ENCODE measurements around the gene APP.

DNA sequence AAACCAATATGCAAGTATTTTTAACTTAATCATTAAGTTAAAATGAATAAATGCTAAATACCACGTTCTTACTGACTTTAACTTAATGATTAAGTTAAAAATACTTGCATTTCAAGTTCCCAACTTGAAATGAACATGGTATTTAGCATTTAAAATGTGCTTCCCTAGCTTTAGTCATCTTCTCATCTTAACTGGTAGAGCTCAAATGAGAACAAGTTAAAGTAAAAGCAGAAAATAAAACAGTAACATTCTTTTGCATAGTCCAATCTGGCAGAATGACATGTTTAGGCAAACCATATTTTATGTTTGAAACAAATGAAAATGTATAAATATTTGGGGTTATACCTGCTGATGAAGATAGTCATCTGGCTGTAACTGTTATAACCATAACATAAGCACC is 186.0 kb downstream of the APP start:
- TF ChIP-seq, protein P1, sequence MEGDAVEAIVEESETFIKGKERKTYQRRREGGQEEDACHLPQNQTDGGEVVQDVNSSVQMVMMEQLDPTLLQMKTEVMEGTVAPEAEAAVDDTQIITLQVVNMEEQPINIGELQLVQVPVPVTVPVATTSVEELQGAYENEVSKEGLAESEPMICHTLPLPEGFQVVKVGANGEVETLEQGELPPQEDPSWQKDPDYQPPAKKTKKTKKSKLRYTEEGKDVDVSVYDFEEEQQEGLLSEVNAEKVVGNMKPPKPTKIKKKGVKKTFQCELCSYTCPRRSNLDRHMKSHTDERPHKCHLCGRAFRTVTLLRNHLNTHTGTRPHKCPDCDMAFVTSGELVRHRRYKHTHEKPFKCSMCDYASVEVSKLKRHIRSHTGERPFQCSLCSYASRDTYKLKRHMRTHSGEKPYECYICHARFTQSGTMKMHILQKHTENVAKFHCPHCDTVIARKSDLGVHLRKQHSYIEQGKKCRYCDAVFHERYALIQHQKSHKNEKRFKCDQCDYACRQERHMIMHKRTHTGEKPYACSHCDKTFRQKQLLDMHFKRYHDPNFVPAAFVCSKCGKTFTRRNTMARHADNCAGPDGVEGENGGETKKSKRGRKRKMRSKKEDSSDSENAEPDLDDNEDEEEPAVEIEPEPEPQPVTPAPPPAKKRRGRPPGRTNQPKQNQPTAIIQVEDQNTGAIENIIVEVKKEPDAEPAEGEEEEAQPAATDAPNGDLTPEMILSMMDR (IDR thresholded peaks at IDR 0.05), result no peak
- no peak for TF ChIP-seq POLR2AphosphoS5 (IDR thresholded peaks at IDR 0.05)
- TF ChIP-seq POLR2A (IDR thresholded peaks at IDR 0.05), result no peak
